ENCODE measurements around the gene CMIP. TPM values are rescaled to one million over a fixed set of nuclear protein-coding genes. Genes with fewer than 3 reads are reported as not detected.

CMIP gene
- total RNA-seq, 1 donor: 15.7 TPM

DNA sequence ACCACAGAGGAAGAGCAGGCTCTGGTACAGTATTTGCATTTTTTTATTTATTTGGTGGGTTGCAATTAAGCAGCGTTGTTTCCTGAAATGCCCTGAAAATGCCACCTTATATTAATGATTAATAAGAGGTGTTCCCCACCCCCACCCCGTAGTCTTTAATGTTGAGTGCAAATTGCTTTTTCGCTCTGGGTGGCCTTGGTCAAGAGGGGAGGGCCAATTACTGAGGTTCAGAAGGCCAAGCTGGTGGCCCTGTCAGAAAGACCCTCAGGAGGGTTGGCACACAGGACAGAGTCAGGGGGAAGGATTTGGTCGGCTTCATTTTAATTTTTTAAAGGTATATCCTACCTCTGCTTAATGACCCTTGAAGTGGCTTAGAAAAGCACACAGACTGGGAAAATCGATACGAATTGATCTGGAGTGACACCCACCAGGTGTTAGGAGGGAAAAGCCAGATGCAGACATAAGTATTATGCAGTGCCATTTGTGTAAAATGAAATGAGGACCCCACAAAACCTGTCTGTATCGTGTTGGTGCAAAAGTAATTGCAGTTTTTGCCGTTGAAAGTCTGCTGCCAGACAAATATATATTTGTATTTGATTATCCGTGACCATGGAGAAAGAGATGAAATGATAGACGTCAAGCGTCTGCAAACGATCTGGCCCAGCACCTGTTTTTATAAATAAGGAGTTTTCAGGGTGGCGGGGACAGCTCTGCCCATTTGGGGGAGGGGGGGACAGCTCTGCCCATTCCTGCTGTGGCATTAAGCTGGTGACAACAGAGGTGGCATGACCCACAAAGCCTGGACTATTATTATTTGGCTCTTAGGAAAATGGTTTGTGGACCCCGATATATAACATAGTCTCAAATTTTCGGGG, 190.7 kb downstream of the CMIP start:
- TF ChIP-seq, protein P1, sequence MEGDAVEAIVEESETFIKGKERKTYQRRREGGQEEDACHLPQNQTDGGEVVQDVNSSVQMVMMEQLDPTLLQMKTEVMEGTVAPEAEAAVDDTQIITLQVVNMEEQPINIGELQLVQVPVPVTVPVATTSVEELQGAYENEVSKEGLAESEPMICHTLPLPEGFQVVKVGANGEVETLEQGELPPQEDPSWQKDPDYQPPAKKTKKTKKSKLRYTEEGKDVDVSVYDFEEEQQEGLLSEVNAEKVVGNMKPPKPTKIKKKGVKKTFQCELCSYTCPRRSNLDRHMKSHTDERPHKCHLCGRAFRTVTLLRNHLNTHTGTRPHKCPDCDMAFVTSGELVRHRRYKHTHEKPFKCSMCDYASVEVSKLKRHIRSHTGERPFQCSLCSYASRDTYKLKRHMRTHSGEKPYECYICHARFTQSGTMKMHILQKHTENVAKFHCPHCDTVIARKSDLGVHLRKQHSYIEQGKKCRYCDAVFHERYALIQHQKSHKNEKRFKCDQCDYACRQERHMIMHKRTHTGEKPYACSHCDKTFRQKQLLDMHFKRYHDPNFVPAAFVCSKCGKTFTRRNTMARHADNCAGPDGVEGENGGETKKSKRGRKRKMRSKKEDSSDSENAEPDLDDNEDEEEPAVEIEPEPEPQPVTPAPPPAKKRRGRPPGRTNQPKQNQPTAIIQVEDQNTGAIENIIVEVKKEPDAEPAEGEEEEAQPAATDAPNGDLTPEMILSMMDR (IDR thresholded peaks at IDR 0.05; ENCODE audit: insufficient read depth, low read length): no peak
- DNase-seq (ENCODE audit: low read depth): no peak
- H3K4me3 ChIP-seq (ENCODE audit: low read depth, low read length): no peak overlapping the region

- no peak overlapping the region for H3K4me3 ChIP-seq (ENCODE audit: low read depth, low read length)
- no peak for DNase-seq (ENCODE audit: low read depth)
- TF ChIP-seq, protein P1 (IDR thresholded peaks at IDR 0.05; ENCODE audit: insufficient read depth, low read length): no peak
Observed at GRCh38 chr16:81636298-81636993, 191.8 kb downstream of the CMIP start.

GRCh38 chr16:81637336-81638235, 193.0 kb downstream of the CMIP start:
- TF ChIP-seq, protein P1 (IDR thresholded peaks at IDR 0.05; ENCODE audit: insufficient read depth, low read length): no peak
- no peak overlapping the region for H3K4me3 ChIP-seq (ENCODE audit: low read depth, low read length)
- no peak for DNase-seq (ENCODE audit: low read depth)

- no peak overlapping the region for H3K4me3 ChIP-seq (ENCODE audit: low read depth, low read length)
- TF ChIP-seq, protein P1 (IDR thresholded peaks at IDR 0.05; ENCODE audit: insufficient read depth, low read length): no peak
- no peak for DNase-seq (ENCODE audit: low read depth)
Observed at GRCh38 chr16:81638286-81638945, 193.8 kb downstream of the CMIP start.

GRCh38 chr16:81639348-81639747, 194.7 kb downstream of the CMIP start:
- no peak overlapping the region for H3K4me3 ChIP-seq (ENCODE audit: low read depth, low read length)
- DNase-seq (ENCODE audit: low read depth): no peak
- TF ChIP-seq, protein P1 (IDR thresholded peaks at IDR 0.05; ENCODE audit: insufficient read depth, low read length): no peak
